Pancreas (tissue), 10 donors: ENCODE results near the gene ASAP2. TPM values are rescaled to one million over a fixed set of nuclear protein-coding genes. Genes with fewer than 3 reads are reported as not detected.

Source experiments
- ATAC-seq, 4 donors: fragments of 200-7000 bp; cut with Tn5 transposase; one replicate each; pipeline versions ENCODE4 v1.8.0 to v1.9.1; 2020; ENCODE audit warnings: mild to moderate bottlenecking in 4 of 4, moderate library complexity in 4 of 4
- DNase-seq, 6 donors: peaks; one replicate each; pipeline ENCODE4 v3.0.0-alpha.2; 2020
- FAIRE-seq: peaks from 2 replicates; lab custom pipeline; 2012; peaks lifted over from hg19 to GRCh38; lab: Jason Lieb, UNC
- H3K27ac ChIP-seq, 4 donors: fragments of 200-600 bp; sonication (generic); 1 replicate in 3 of 4; 2 replicates in 1 of 4; pipeline versions ENCODE4 v1.5.0 to v1.8.0; 2020
- H3K27me3 ChIP-seq, 4 donors: fragments of 200-600 bp; one replicate each; pipeline ENCODE4 v1.8.0; 2021
- H3K36me3 ChIP-seq, 3 donors: fragments of 200-600 bp; sonication (generic) in 1 of 3; one replicate each; pipeline versions ENCODE4 v1.5.0 to v1.8.0; 2020 to 2021
- H3K4me1 ChIP-seq, 3 donors: fragments of 200-600 bp; one replicate each; pipeline ENCODE4 v1.8.0; 2021
- H3K4me3 ChIP-seq, 4 donors: fragments of 200-600 bp; sonication (generic) in 2 of 4; one replicate each; pipeline versions ENCODE4 v1.5.0 to v1.8.0; 2020 to 2021
- H3K9me3 ChIP-seq, 4 donors: fragments of 200-600 bp; one replicate each; pipeline ENCODE4 v1.8.0; 2021
- WGBS, 2 donors: extraction: QIAGEN DNeasy Blood & Tissue Kit; methylation state at CpG; one replicate each; pipeline ENCODE4 v1.1.7; 2013; 5-methylcytosine and 5-hydroxymethylcytosine counted together
- intact Hi-C, 3 donors: fragments of 100-400 bp; cut with DNase I; formaldehyde crosslinking; loops; one replicate each; pipeline versions ENCODE4 v1.11.1 to v1.14.2; 2022
- polyA plus RNA-seq, 2 donors: library from polyadenylated mRNA; stranded (reverse); fragments of 200-250 nt; gene quantifications; one replicate each; pipeline ENCODE4 v1.2.3, GENCODE V29; 2013
- total RNA-seq, 6 donors: library from RNA; stranded (reverse); fragmentation: NEBNext Ultra II Directional in 4 of 6; extraction: Animal tissue kit (Norgen Biotek cat#: 25700) in 4 of 6; gene quantifications; one replicate each; pipeline versions ENCODE4 v1.2.1 to v1.2.4, GENCODE V29; 2021 to 2023
- TF ChIP-seq, protein P1 (sequence below), 4 donors: fragments of 200-600 bp; sonication (generic) in 3 of 4; IDR thresholded peaks; one replicate each; pipeline versions ENCODE4 v1.5.0 to v1.8.0; 2021; ENCODE audit warnings: antibody characterized with exemption in 4 of 4
- donor health status: healthy with polysubstance abuse.
- donor health status: DM: no; HTN: no; CAD: no; lungs with moderate emphysema.
- donor health status: DM: no; HTN: no; CAD: no.
- donor health status: control.
- donor health status: control.
- donor health status: Bipolar disorder and iron deficiency.
- donor health status: DM: yes; HTN: yes; CAD: no.
- donor health status: DM: no; HTN: no; CAD: no.
- donor health status: DM: no; HTN: no; CAD: no.
- donor health status: DM: yes; HTN: yes; CAD: no.

ASAP2 gene
- total and polyA plus RNA-seq, 8 donors, result 5.8 to 17.7 (median 7.3) TPM

- H3K9me3 ChIP-seq, result no peaks in the 10 kb centered on the region
- intact Hi-C loops, result no loop called here
- no peak overlapping the region for H3K27ac ChIP-seq
- ATAC-seq (no peak), DNase-seq (no peak), FAIRE-seq (no peak)
- no peaks in the 10 kb centered on the region for H3K4me1 ChIP-seq
- no peaks in the 10 kb centered on the region for H3K36me3 ChIP-seq
- no peaks in the 10 kb centered on the region for H3K27me3 ChIP-seq
- no peak overlapping the region for H3K4me3 ChIP-seq
- TF ChIP-seq, protein P1, sequence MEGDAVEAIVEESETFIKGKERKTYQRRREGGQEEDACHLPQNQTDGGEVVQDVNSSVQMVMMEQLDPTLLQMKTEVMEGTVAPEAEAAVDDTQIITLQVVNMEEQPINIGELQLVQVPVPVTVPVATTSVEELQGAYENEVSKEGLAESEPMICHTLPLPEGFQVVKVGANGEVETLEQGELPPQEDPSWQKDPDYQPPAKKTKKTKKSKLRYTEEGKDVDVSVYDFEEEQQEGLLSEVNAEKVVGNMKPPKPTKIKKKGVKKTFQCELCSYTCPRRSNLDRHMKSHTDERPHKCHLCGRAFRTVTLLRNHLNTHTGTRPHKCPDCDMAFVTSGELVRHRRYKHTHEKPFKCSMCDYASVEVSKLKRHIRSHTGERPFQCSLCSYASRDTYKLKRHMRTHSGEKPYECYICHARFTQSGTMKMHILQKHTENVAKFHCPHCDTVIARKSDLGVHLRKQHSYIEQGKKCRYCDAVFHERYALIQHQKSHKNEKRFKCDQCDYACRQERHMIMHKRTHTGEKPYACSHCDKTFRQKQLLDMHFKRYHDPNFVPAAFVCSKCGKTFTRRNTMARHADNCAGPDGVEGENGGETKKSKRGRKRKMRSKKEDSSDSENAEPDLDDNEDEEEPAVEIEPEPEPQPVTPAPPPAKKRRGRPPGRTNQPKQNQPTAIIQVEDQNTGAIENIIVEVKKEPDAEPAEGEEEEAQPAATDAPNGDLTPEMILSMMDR (IDR thresholded peaks at IDR 0.05), result no peak
- WGBS, 2 donors, result 78 to 80% methylated on average over 5 of the region's 5 CpGs
These were observed 121.3 kb downstream of the ASAP2 start for GRCh38 chr2:9327873-9328352.

DNA sequence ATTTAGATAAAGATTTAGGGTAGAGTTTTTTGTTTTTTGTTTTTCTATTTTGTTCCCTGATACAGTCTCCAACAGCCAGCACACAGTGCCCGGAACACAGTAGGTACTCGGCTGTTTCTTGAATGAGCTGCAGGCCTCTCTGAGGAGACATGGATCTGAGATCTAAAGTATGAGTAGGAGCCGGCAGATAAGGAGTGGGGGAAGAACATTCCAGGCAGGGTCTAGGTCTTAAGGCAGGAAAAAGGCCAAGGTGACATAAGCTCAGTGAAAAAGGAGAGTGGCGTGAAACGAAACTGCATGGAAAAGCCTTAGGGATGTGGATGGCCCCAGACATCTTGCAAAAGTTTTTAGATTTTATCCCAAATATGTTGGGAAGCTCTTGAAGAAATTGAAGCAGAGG lies 122.3 kb downstream of the ASAP2 start:
- H3K4me1 ChIP-seq, result no peaks in the 10 kb centered on the region
- TF ChIP-seq, protein P1 (IDR thresholded peaks at IDR 0.05), result no peak
- WGBS, 2 donors, result 87 to 94% methylated on average over 5 of the region's 5 CpGs
- H3K4me3 ChIP-seq, result no peak overlapping the region
- H3K27me3 ChIP-seq, result no peaks in the 10 kb centered on the region
- no peaks in the 10 kb centered on the region for H3K9me3 ChIP-seq
- no peaks in the 10 kb centered on the region for H3K36me3 ChIP-seq
- FAIRE-seq, result no peak
- no peak for ATAC-seq
- DNase-seq, result no peak
- no peak overlapping the region for H3K27ac ChIP-seq
- intact Hi-C loops, result no loop called here

DNA sequence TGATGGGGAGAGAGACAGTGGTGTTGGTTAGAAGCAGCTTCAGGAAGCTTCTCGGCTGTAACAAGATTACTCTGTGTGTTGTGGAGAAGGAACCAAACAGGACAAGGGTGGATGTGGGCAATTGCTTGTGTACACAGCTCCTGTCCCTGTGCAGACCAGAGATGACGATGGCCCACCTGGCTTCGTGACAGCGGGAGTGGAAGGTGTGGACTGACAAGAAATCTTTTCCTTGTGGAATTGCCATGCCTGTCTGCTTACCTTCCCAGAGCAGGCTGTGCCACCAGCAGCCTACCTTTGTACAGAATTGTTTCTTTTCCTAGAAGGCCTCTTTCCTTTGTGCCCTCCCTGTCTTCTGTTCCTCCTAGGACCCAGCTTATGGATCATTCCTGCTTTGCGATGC lies 122.9 kb downstream of the ASAP2 start:
- FAIRE-seq (no peak), DNase-seq (no peak), ATAC-seq (no peak)
- H3K27me3 ChIP-seq, result no peaks in the 10 kb centered on the region
- WGBS, 2 donors, result 85% methylated on average over 5 of the region's 5 CpGs
- H3K4me3 ChIP-seq, result no peak overlapping the region
- intact Hi-C loops, result no loop called here
- no peaks in the 10 kb centered on the region for H3K4me1 ChIP-seq
- H3K27ac ChIP-seq, result no peak overlapping the region
- no peaks in the 10 kb centered on the region for H3K36me3 ChIP-seq
- H3K9me3 ChIP-seq, result no peaks in the 10 kb centered on the region
- TF ChIP-seq, protein P1 (IDR thresholded peaks at IDR 0.05), result no peak

- ATAC-seq, result no peak
- 85% methylated on average over 19 of the region's 19 CpGs for WGBS, 2 donors
- intact Hi-C loops, result loop anchor here in 2 of 3 donors (5.0 to 10.0 kb wide), 2 partner anchors 186 to 188 kb away; no protein-coding TSS in a partner anchor
These were observed 124.1 kb downstream of the ASAP2 start for GRCh38 chr2:9330612-9331270.

More at GRCh38 chr2:9330612-9331270, 124.1 kb downstream of the ASAP2 start:
- FAIRE-seq (no peak), DNase-seq (no peak)
- no peak overlapping the region for H3K27ac ChIP-seq
- TF ChIP-seq, protein P1 (IDR thresholded peaks at IDR 0.05), result no peak
- H3K9me3 ChIP-seq, result no peaks in the 10 kb centered on the region
- H3K27me3 ChIP-seq, result no peaks in the 10 kb centered on the region
- H3K4me3 ChIP-seq, result no peak overlapping the region
- H3K4me1 ChIP-seq, result no peaks in the 10 kb centered on the region
- H3K36me3 ChIP-seq, result no peaks in the 10 kb centered on the region
